ENCODE data around the gene DHFR.
"Not testable (repeated sequence)": the region's sequence is repeated elsewhere in the genome, so short reads cannot be mapped to it uniquely, and the experiment has no call there.

DNA sequence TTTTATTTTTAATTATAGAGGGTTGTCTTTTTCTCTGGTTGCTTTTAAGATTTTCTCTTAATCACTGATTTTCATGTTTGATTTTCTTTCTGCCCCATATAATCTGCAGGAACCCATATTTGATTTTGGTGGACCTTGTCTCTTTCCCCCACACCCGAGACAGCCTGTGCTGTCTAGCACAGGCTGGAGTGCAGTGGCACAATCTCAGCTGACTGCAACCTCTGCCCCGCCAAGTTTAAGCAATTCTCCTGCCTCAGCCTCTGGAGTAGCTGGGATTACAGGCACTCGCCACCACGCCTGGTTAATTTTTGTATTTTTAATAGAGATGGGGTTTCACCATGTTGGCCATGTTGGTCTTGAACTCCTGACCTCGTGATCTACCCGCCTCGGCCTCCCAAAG is 5.9 kb upstream of the DHFR start:
- TF ChIP-seq TEAD4 (IDR thresholded peaks at IDR 0.05; ENCODE audit: low read depth, low read length); EZH2 (IDR thresholded peaks at IDR 0.05; ENCODE audit: low read depth, low read length, severe bottlenecking); ASH2L (IDR thresholded peaks at IDR 0.05; ENCODE audit: low read length); SP1 (IDR thresholded peaks at IDR 0.05; ENCODE audit: low read depth, low read length); RXRA (IDR thresholded peaks at IDR 0.05; ENCODE audit: insufficient read depth, low read depth, low read length); POLR2A (IDR thresholded peaks at IDR 0.05; ENCODE audit: control extremely low read depth in 1 of 2, low read depth in 2 of 2, low read length in 2 of 2); YY1 (IDR thresholded peaks at IDR 0.05; ENCODE audit: low read depth, low read length); CHD2 (IDR thresholded peaks at IDR 0.05; ENCODE audit: low read length); EP300 (IDR thresholded peaks at IDR 0.05; ENCODE audit: borderline replicate concordance in 1 of 2, low read depth in 2 of 2, low read length in 2 of 2): not testable (repeated sequence)
- TF ChIP-seq, protein P1, sequence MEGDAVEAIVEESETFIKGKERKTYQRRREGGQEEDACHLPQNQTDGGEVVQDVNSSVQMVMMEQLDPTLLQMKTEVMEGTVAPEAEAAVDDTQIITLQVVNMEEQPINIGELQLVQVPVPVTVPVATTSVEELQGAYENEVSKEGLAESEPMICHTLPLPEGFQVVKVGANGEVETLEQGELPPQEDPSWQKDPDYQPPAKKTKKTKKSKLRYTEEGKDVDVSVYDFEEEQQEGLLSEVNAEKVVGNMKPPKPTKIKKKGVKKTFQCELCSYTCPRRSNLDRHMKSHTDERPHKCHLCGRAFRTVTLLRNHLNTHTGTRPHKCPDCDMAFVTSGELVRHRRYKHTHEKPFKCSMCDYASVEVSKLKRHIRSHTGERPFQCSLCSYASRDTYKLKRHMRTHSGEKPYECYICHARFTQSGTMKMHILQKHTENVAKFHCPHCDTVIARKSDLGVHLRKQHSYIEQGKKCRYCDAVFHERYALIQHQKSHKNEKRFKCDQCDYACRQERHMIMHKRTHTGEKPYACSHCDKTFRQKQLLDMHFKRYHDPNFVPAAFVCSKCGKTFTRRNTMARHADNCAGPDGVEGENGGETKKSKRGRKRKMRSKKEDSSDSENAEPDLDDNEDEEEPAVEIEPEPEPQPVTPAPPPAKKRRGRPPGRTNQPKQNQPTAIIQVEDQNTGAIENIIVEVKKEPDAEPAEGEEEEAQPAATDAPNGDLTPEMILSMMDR (IDR thresholded peaks at IDR 0.05; ENCODE audit: control extremely low read depth in 1 of 3, insufficient read depth in 1 of 3, low read depth in 1 of 3, low read length in 3 of 3) = not testable (repeated sequence)
